Ascending aorta (tissue), 2 donors: ENCODE data around the gene IGSF1. TPM values are rescaled to one million over a fixed set of nuclear protein-coding genes. Genes with fewer than 3 reads are reported as not detected.

Experiments
- DNase-seq, 2 donors: peaks; one replicate each; pipeline ENCODE4 v3.0.0-alpha.2; 2019; ENCODE audit warnings: low spot score in 2 of 2
- H3K27ac ChIP-seq, 2 donors: fragments of 200-600 bp; sonication (generic); one replicate each; pipeline ENCODE4 v1.5.1; 2016 to 2017; ENCODE audit warnings: mild to moderate bottlenecking in 1 of 2
- H3K27me3 ChIP-seq: fragments of 200-600 bp; sonication (generic); one replicate; pipeline ENCODE4 v1.5.1; 2017
- H3K36me3 ChIP-seq, 2 donors: fragments of 200-600 bp; sonication (generic); one replicate each; pipeline ENCODE4 v1.5.1; 2016
- H3K4me1 ChIP-seq, 2 donors: fragments of 200-600 bp; sonication (generic); one replicate each; pipeline ENCODE4 v1.5.1; 2016 to 2017; ENCODE audit warnings: mild to moderate bottlenecking in 1 of 2
- H3K4me3 ChIP-seq, 2 donors: fragments of 200-600 bp; sonication (generic); one replicate each; pipeline ENCODE4 v1.5.1; 2016 to 2017; ENCODE audit warnings: mild to moderate bottlenecking in 1 of 2
- H3K9me3 ChIP-seq, 2 donors: fragments of 200-600 bp; sonication (generic); one replicate each; pipeline ENCODE4 v1.5.1; 2016
- CTCF ChIP-seq, 3 experiments: fragments of 200-600 bp in 2 of 3; fragments of 450-650 bp in 1 of 3; sonication (generic) in 2 of 3; IDR thresholded peaks; one replicate each; pipeline ENCODE4 v1.5.1; 2016 to 2019; ENCODE audit warnings: antibody characterized with exemption in 3 of 3, mild to moderate bottlenecking in 1 of 3, moderate library complexity in 1 of 3
- intact Hi-C: fragments of 100-400 bp; cut with DNase I; formaldehyde crosslinking; loops from one replicate; pipeline ENCODE4 v1.15.1; 2023
- total RNA-seq: library from RNA; depleted of rRNA; stranded (reverse); fragments of >200 nt; gene quantifications from one replicate; pipeline ENCODE4 v1.1.0, GENCODE V29; 2016

IGSF1 gene
- total RNA-seq, 1 donor from 2014 or later = 1.5 TPM

DNA sequence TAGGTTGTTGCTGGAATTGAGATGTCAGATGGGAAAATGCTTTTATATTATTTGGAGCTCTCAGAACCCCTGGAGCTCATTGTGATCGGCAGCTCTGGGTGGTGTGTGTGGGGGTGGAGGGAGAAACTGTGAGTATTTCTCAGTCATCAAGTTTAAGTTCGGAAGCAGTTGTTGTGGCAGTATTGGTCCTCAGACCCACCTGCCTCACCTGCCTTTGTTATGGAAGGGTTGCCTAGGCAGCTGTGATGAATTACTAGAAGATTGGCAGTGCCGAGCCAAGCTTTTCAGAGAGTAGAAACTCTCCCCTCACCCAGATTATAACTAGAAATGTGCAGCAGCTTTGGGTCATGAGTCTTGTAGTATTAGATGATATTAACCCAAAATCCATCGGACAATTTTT is 9.5 kb downstream of the IGSF1 start:
- H3K27me3 ChIP-seq = no peaks in the 10 kb centered on the region
- H3K9me3 ChIP-seq = no peaks in the 10 kb centered on the region
- intact Hi-C loops = no loop called here
- H3K27ac ChIP-seq = no peak overlapping the region
- no peak for TF ChIP-seq CTCF (IDR thresholded peaks at IDR 0.05)
- no peaks in the 10 kb centered on the region for H3K4me1 ChIP-seq
- no peaks in the 10 kb centered on the region for H3K36me3 ChIP-seq
- H3K4me3 ChIP-seq = no peak overlapping the region
- DNase-seq = no peak

DNA sequence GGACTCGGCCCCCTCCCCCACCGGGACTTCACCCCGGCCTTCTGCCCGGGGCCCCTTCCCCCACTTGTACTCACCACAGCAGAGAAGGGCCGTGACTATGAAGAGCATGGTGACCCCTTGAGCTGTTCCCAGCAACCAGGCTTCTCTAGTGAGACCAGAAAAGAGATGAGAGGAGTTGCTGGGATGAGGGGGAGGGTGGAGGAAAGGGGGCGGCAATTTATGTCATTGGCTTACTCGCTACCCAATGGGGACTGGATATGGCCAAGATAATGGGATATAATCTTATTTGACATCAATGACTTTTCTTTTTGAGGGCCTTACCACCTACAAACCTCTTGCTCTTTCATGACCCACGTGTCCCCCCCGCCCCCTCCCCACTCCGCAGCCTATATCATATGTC is 9.9 kb downstream of the IGSF1 start:
- intact Hi-C loops = no loop called here
- Histone ChIP-seq H3K9me3 (no peaks in the 10 kb centered on the region), H3K27me3 (no peaks in the 10 kb centered on the region), H3K4me1 (no peaks in the 10 kb centered on the region), H3K4me3 (no peak overlapping the region), H3K36me3 (no peaks in the 10 kb centered on the region), H3K27ac (no peak overlapping the region)
- DNase-seq = no peak
- no peak for TF ChIP-seq CTCF (IDR thresholded peaks at IDR 0.05)

DNA sequence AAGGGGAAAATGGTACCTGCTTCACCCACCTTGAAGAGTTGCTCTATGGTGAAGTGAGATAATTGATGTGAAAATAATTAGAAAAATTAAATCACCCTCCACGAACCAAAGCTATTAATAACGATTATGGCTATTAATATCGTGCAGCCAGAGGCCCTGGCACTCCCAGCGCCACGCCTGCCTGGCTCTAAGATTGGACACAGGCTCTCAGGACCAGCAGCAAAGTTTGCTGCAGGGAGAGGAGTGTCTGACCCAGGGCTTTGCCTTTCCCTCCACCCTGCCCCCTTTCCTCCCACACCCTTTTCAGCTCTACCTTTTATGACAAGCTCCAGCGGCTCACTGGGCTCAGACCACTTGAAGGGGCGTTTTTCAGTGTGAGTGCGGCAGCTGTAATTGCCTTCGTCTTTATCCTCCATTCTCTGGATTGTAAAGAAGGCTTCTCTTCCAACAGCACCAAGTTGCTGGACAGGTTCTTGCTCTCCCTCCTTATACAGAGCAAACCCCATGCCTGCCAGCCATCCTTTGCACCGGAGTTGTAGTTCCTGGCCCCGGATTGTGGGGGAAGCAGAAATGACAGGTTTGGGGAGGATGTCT is 11.5 kb downstream of the IGSF1 start:
- no peak for DNase-seq
- intact Hi-C loops = no loop called here
- H3K27ac ChIP-seq = no peak overlapping the region
- H3K4me3 ChIP-seq = no peak overlapping the region
- no peak for TF ChIP-seq CTCF (IDR thresholded peaks at IDR 0.05)
- no peaks in the 10 kb centered on the region for H3K27me3 ChIP-seq
- H3K9me3 ChIP-seq = no peaks in the 10 kb centered on the region
- no peaks in the 10 kb centered on the region for H3K4me1 ChIP-seq
- no peaks in the 10 kb centered on the region for H3K36me3 ChIP-seq

GRCh38 chrX:131273011-131273410 is 16.1 kb downstream of the IGSF1 start:
- DNase-seq = no peak
- intact Hi-C loops = no loop called here
- Histone ChIP-seq H3K4me3 (no peak overlapping the region), H3K27me3 (no peaks in the 10 kb centered on the region), H3K4me1 (no peaks in the 10 kb centered on the region), H3K36me3 (no peaks in the 10 kb centered on the region), H3K27ac (no peak overlapping the region), H3K9me3 (no peaks in the 10 kb centered on the region)
- TF ChIP-seq CTCF (IDR thresholded peaks at IDR 0.05) = no peak

DNA sequence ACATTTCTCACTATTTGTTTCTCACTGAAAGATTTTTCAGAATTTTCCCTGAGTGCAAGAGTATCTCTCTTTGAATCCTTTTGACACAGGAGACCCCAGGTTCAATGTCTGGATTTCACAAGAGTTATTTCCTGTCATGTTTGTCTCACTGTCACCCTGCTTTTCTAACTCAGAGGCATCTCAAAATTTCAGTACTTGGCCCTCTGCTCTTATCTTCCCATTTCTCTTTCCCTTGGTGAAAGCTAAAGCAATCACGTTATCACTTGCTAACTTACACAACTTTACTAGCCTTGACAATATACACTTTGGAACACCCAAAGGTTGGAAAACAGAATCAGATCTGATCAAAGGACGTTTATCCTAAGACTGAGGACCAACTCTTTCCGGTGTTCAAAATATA is 17.3 kb downstream of the IGSF1 start:
- Histone ChIP-seq H3K27ac (no peak overlapping the region), H3K27me3 (no peaks in the 10 kb centered on the region), H3K9me3 (no peaks in the 10 kb centered on the region), H3K36me3 (no peaks in the 10 kb centered on the region), H3K4me3 (no peak overlapping the region), H3K4me1 (no peaks in the 10 kb centered on the region)
- TF ChIP-seq CTCF (IDR thresholded peaks at IDR 0.05) = no peak
- no peak for DNase-seq
- intact Hi-C loops = no loop called here

DNA sequence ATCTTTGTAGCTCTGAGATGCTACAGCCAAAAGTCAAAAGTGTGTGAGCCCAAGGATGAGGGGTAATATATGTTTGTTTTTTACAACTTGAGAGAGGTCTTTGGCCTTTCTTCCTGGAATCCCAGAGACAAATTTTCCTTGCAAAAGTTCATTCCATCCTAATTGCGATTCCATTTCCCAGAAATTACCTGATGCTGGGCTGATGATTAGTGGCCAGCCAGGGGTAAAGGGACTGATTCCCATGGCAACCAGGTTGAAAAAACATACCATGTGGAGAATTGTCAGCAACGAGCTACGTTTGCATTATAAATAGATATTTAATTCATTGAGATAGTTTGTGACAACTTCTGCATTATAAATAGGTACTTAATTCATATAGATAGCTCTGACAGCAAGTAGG is 17.8 kb downstream of the IGSF1 start:
- TF ChIP-seq CTCF (IDR thresholded peaks at IDR 0.05) = no peak
- H3K4me1 ChIP-seq = no peaks in the 10 kb centered on the region
- no peak for DNase-seq
- H3K27ac ChIP-seq = no peak overlapping the region
- intact Hi-C loops = no loop called here
- H3K9me3 ChIP-seq = no peaks in the 10 kb centered on the region
- no peak overlapping the region for H3K4me3 ChIP-seq
- no peaks in the 10 kb centered on the region for H3K36me3 ChIP-seq
- H3K27me3 ChIP-seq = no peaks in the 10 kb centered on the region
